ENCODE data around the gene MRPL36. TPM values are rescaled to one million over a fixed set of nuclear protein-coding genes. Genes with fewer than 3 reads are reported as not detected.

MRPL36 gene
- total and polyA plus RNA-seq, 2 donors (not counting 3 experiments of a cell fraction or from before 2014, with no cell fraction given), result 70.3 to 72.7 TPM

DNA sequence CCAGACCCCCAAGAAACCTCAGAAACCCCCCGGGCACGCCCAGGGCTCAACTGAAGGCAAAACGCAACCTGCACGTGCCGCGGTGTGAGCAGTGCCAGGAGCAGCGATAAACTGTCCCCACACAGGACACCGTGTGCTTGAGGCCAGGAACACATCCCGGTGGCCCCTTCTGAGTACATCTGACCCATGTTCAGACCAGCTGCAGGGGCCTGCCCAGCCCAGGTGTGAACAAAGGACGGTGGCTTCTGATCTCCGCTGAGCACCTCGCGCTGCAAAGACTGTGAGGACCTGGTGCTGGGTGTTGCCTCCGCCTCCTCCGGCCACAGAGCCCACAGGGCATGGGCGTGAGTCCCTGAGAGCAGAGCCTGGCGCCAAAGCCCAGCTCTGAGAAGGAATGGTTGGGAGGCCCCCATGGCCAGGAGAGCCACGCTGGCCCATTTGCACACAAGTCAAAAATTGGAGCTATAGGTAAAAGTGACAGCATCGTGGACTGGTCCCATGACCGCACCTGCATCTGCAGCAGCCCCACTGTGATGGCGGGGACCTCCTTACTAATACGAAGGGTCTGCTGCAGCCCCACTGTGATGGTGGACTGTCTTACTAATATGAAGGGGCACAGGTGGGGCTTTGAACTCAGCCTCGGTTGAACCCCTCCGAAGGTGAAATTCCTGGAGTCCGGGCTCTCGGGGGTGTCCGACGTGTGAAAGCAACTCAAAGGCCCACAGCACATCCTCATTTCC lies 33.0 kb upstream of the MRPL36 start:
- ChIA-PET POLR2A (no interaction called here), CTCF (no interaction called here)
- Histone ChIP-seq H3K27ac (ENCODE audit: insufficient read depth, low read depth, low read length) (no peak overlapping the region), H3K9me1 (replicated peaks; ENCODE audit: control insufficient read depth, extremely low read depth, insufficient read depth, low read length) (no peaks in the 10 kb centered on the region), H3K36me3 (ENCODE audit: control insufficient read depth in 2 of 2, extremely low read depth in 1 of 2, insufficient read depth in 2 of 2, low read length in 2 of 2) (no peaks in the 10 kb centered on the region), H3K4me2 (ENCODE audit: insufficient read depth, low read length) (no peak overlapping the region), H3K9me3 (replicated peaks; ENCODE audit: control insufficient read depth, insufficient read depth, low read length) (no peaks in the 10 kb centered on the region), H2AFZ (ENCODE audit: low read depth, low read length) (no peak overlapping the region), H3K27me3 (ENCODE audit: control insufficient read depth in 2 of 2, insufficient read depth in 2 of 2, low read length in 2 of 2) (no peaks in the 10 kb centered on the region), H3K4me1 (ENCODE audit: control insufficient read depth, extremely low read depth, insufficient read depth, low read length) (no peaks in the 10 kb centered on the region), H3K79me2 (ENCODE audit: control insufficient read depth, insufficient read depth, low read length) (no peaks in the 10 kb centered on the region), H3K9ac (replicated peaks; ENCODE audit: extremely low read depth, insufficient read depth, low read length) (no peak overlapping the region), H4K20me1 (replicated peaks; ENCODE audit: control insufficient read depth, extremely low read depth, insufficient read depth, low read length) (no peaks in the 10 kb centered on the region), H3K4me3 (replicated peaks in 1 of 3; ENCODE audit: insufficient read depth in 1 of 3, low read depth in 1 of 3, low read length in 3 of 3) (no peak overlapping the region)
- DNase-seq (ENCODE audit: low read depth, low spot score), result no peak
- TF ChIP-seq, protein P1, sequence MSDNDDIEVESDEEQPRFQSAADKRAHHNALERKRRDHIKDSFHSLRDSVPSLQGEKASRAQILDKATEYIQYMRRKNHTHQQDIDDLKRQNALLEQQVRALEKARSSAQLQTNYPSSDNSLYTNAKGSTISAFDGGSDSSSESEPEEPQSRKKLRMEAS (IDR thresholded peaks at IDR 0.05; ENCODE audit: insufficient read depth, insufficient read length), result no peak
- intact Hi-C loops (cut with micrococcal nuclease) (no loop called here), dilution Hi-C loops (cut with MboI; ENCODE audit: extremely low pct_ligation_motif_present, low sequenced_read_pairs) (no loop called here)
- BruUV-seq (replicated peaks), result no TSS peak
- no peak for FAIRE-seq

DNA sequence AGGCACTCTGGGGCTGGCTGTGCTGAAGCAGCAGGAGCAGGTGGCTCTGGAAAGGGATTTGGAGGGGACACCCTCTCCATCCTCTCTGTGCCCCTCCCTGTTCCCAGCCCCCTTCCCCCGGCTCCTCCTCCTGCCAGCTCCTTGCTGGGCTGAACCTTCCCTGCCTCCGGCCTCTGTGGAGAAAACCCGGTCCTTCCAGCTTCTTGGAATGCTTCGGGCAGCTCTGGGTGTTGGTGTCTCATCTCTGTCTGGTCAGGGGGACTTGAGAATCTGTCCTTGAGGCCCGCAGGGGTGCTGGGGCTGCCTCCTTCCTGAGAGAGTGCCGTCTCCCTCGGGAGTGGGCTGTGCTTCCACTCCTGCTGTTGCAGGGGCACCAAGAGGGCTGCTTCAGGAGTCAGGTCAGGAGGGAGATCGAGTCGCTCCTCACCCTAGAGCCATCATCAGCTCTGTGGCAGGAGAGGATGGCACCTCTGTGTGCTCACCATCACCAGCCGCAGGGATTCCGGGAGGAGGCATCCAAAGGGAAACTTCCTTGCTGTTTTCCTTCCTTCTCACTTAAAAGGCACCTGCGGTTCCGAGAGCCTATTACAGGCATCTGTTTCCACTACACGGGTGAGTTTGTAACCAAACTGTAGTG lies 32.2 kb upstream of the MRPL36 start:
- Histone ChIP-seq H3K4me1 (ENCODE audit: control insufficient read depth, extremely low read depth, insufficient read depth, low read length) (no peaks in the 10 kb centered on the region), H3K4me3 (replicated peaks in 1 of 3; ENCODE audit: insufficient read depth in 1 of 3, low read depth in 1 of 3, low read length in 3 of 3) (no peak overlapping the region), H3K27ac (ENCODE audit: insufficient read depth, low read depth, low read length) (no peak overlapping the region), H3K27me3 (ENCODE audit: control insufficient read depth in 2 of 2, insufficient read depth in 2 of 2, low read length in 2 of 2) (no peaks in the 10 kb centered on the region), H2AFZ (ENCODE audit: low read depth, low read length) (no peak overlapping the region), H3K9me1 (replicated peaks; ENCODE audit: control insufficient read depth, extremely low read depth, insufficient read depth, low read length) (no peaks in the 10 kb centered on the region), H3K79me2 (ENCODE audit: control insufficient read depth, insufficient read depth, low read length) (no peaks in the 10 kb centered on the region), H3K9ac (replicated peaks; ENCODE audit: extremely low read depth, insufficient read depth, low read length) (no peak overlapping the region), H4K20me1 (replicated peaks; ENCODE audit: control insufficient read depth, extremely low read depth, insufficient read depth, low read length) (no peaks in the 10 kb centered on the region), H3K4me2 (ENCODE audit: insufficient read depth, low read length) (no peak overlapping the region), H3K36me3 (ENCODE audit: control insufficient read depth in 2 of 2, extremely low read depth in 1 of 2, insufficient read depth in 2 of 2, low read length in 2 of 2) (no peaks in the 10 kb centered on the region), H3K9me3 (replicated peaks; ENCODE audit: control insufficient read depth, insufficient read depth, low read length) (no peaks in the 10 kb centered on the region)
- POLR2A ChIA-PET, result no interaction called here
- intact Hi-C loops (cut with micrococcal nuclease) (no loop called here), dilution Hi-C loops (cut with MboI; ENCODE audit: extremely low pct_ligation_motif_present, low sequenced_read_pairs) (no loop called here)
- DNase-seq (ENCODE audit: low read depth, low spot score), result no peak
- BruUV-seq (replicated peaks), result no TSS peak
- no peak for FAIRE-seq
- CTCF ChIA-PET, result no interaction called here
- no peak for TF ChIP-seq GATA2 (IDR thresholded peaks at IDR 0.05; ENCODE audit: insufficient read depth, insufficient read length, low read depth, low read length)

All from endothelial cell of umbilical vein (primary cell).